Activated CD8-positive, alpha-beta memory T cell treated with anti-CD3 and anti-CD28 coated beads, Interleukin-2, amount 50 U/mL, for 1 hour (primary cell): ENCODE measurements around the gene PSD2.
"Not testable (repeated sequence)": the region's sequence is repeated elsewhere in the genome, so short reads cannot be mapped to it uniquely, and the experiment has no call there.

ENCODE experiments used
- DNase-seq: peaks from one replicate; pipeline ENCODE4 v3.0.0-alpha.2; 2020; ENCODE audit errors: extremely low read depth

PSD2 gene

DNA sequence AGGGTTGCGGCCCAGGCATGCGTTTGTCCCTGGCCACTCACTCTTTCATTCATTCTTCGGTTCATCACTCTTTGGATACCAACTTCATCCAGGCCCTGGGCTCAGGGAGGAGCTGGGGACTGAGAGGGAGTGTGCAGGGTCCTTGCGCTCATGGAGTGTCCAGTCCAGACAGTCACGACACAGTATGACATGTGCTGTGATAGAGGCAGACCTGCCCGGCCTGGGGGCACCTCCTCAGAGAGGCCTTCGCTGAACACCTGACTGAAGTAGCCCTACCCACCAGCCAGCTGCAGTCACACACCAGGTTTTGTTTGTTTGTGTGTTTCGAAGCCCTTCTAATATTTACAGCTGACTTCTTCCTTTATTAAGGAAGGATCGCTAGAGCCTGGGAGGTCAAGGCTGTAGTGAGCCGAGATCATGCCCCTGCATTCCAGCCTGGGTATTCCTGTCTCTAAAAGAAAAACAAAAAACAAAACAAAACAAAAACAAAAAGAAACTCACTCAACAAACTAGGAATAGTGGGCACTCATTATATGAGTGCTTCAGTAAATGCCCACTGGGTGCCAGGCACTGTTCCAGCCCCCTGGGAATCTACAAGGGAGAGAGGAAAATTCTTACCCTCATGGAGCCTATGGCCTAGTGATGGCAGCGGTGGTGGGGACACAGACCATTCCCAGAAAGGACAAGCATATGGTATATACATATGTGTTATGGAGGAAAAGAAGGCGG is 6.3 kb upstream of the PSD2 start:
- no peak for DNase-seq

DNA sequence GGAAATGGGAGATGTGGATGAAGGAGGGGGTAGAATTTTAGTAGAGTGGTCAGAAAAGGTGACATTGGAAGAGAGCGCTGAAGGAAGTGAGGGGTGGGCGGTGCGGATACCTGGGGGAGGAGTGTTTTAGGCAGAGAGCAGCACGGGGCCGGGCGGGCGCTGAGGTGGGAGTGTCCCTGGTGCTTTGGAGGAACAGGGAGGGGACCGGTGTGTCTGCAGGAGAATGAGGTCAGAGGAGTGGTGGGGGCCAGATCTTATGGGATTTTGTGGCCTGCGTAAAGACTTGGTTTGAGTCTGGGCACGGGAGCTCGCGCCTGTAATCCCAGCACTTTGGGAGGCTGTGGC is 5.8 kb upstream of the PSD2 start:
- no peak for DNase-seq

DNA sequence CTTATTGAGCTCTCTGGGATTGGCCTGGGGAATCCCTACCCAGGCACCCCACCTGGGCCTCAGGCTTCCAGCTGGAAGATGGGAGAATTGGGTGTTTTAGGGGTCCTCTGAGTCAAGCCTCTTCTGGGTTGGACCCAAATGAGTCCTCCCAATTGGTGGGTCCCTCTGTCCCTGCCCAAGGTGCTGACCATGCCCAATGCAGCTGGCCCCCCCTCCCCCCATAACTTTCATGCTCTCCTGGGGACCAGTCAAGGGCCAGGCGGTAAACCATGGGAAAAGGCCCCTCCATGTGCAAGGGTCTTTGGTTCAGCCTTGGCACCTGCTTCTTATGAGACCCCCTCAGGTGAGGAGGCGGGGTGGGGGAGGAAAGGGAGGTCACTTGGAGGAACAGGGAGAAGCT is 3.4 kb upstream of the PSD2 start:
- DNase-seq = no peak

DNA sequence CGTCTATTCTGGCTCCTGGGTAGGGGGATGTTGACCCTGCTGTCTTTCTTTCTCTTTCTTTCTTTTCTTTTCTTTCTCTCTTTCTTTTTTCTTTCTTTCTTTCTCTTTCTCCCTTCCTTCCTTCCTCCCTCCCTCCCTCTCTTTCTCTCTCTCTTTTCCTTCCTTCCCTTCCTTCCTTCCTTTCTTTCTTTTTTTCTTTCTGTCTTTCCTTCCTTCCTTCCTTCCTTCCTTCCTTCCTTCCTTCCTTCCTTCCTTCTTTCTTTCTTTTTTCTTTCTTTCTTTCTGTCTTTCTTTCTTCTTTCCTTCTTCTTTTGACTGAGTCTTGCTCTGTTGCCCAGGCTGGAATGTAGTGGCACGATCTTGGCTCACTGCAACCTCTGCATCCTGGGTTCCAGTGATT is 3.0 kb upstream of the PSD2 start:
- DNase-seq = not testable (repeated sequence)

DNA sequence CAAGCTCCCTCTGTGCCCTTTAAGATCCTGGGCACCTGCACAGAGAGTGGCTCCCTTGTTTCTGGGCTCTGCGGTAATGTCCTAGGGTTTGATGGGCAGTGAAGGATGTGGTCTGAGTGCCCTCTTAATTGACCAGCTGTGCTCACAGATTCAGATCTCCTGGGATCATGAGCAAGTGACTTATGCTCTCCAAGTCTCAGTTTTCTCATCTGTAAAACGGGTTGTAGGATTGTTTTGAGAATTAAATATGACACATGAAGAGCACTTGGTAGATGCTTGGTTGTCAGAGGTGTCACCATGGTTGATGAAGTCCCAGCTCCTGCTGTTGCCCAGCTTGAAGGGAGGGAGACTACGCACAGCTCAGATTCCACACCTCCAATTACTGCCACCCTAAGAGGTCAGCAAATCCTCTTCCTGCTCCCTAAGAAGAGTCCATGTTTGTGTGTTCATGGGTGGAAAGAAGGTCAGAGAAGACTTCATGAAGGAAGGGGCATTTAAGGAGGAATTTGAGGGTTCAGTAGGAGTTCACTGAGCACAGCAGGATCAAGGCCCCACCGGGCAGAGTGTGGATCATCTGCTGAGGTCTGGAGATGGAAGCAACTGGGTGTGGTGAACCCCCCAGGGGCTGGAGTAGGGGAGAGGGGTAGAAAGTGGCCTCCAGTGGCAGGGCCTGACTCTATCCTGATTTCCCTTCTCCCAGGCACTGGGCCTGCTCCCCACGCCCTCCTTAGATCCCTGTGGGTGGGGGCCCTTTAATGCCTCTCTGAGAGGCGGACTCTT is 1.4 kb upstream of the PSD2 start:
- DNase-seq = no peak

DNA sequence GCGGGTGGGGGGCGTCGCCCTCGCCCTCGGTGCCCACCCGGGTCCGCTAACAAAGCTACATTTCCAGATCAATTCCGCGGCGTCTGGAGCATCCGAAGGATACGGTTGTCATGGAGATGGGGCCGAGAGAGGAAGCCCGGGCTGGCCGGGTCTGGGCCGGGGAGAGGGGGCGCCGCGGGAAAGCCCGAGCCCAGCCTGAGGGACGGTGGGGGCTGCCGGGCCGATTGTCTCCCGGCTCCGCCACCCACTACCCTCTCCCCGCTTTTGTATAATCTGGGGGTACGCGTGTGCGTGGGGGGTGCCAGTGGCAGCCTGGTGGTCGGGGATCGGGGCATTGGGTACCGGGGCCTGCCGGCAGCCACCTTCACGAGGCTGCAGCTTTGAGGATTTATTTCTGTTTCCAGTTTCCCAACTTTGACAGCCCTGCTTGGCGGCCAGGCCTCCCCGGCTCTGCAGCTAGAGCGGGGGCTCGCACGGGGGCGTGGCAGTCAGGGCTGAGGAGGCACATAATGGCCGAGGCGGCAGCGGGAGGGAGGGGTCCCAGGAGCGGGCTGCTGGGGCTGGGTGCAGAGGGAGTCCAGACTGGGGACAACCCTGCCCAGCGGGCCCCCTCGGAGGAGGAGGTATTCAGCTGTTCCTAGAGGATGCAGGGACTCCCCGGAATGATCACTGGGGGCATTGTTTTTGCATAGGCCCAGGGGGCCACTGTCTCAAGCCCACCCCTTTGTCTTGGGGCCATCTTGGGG is 626 bp downstream of the PSD2 start:
- DNase-seq = no peak

DNA sequence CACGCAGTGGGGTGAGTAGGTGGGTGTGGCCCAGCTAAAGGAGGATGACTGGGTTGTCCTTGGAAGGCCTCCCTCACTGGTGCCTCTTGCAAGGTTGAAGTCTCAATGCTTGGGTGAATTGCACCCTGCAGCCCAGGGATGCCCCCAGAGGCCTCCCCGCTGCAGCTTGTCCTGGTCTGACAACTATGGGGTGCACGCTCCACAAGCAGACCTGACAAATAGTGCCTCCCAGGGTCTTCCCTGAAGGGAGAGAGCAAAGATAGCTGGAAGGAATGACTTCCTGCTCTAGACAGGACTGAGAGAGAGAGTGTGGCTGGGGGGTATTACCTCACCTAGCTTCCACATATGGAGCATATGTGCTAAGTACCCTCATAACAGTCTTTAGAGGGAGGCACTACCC is 1.7 kb downstream of the PSD2 start:
- no peak for DNase-seq

DNA sequence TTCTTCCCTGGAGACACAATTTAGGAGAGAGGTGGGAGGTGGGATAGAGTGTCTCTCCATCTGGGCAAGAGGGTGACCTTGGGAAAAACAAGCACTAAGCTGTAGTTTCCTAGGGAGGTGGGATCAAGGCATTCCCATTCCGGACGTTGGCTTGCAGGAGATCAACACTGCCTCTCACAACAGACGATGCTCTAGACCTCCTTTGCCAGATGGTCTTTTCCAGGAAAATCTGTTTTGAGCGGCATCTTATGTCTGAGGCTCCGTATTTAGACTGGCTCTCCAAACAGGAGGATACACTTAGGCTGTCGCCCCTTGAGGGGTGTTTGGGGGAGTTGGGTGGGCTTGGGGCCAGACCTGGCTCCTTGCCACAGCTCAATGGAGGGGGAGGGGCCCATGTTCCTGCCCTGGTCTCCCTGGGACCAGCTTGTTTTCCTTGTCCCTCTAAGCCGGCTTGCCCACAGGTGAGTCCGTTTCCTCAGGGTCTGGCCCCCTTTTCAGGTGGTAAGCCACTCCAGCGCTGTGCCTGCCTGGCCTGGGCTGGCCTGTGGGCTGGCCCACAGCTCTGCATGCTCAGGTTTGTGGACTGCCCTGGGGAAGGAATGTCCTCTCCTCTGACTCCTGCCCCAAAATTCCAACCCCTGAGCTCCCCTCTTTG is 2.4 kb downstream of the PSD2 start:
- no peak for DNase-seq

DNA sequence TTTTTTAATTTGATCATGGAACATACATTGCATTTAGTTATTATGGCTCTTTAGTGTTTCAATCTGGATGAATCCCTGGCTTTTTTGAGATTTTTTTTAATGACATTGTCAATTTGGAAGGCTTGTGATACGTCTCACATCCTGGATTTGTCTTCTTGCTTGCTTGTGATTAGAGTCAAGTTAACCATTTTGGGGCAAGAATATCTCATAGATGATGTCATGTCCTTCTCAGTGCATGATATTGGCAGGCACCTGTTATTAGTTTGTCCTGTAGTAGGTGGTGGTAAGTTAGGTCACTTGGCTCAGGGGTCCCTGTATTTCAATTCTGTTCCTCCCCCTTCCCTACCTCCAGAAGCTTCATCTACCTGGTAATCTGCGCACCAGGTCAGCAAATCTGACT is 3.3 kb downstream of the PSD2 start:
- DNase-seq = no peak

DNA sequence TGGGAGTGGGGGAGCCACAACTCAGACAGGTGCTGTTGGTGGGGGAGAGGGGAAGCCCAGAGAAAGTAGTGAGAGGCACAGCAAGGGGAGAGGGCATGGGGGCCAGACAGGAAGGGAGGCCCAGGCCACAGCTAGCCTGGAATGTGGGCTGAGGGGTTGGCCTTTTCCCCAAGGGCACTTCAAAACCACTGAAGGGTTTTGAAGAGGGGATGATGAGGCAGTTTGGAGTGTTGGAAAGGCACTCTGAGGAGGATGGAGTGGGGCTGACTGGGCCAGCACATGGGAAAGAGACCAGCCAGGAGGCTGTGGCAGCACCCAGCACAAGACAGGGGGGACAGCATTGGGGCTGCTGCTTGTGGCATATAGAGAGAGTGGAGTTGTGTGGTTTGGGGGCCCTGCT is 3.8 kb downstream of the PSD2 start:
- no peak for DNase-seq

DNA sequence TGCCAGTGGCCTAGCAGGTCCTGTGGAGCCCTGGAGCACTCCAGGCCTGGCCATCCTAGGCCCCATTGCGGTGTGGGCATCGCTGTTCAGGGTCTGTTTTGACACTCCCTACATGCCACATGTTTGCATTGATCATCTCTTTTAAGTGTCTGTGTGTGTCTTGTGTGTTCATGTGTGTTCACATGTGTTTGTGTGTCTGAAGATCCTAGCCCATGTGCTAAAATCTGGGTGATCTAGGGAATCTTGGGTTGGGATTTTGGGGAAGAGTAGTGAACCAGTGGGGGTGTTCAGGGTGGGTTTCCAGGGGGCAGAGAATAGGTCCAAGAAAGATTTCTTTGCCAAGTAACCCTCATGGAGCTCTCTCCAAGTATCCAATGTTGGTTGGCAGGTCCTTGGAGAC is 8.4 kb downstream of the PSD2 start:
- DNase-seq = no peak

DNA sequence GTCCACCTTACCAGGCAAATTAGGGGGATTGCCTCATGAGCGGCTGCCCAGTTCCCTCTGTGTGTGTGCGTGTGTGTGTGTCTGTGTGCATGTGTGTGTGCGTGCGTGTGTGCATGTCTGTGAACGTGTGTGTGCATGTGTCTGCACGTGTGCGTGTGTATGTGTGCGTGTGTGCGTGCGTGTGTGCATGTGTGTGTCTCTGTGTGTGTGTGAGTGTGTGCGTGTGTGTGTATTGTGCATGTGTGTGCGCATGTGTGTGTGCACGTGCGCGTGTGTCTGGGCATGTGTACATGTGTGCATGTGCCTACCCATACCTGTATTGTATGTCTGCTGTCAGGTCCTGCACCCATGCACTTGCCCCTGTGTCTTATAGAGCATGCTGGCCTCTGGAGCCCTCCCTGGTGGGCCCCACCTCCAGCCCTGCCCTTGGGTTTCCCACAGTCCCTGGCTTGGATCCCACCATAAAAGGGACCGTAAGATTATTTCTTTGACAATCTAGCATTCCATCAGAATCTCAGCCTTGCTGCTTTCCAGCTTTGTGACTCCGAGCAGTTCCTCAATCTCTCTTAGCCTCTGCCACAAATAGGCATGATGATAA is 9.3 kb downstream of the PSD2 start:
- DNase-seq = no peak

DNA sequence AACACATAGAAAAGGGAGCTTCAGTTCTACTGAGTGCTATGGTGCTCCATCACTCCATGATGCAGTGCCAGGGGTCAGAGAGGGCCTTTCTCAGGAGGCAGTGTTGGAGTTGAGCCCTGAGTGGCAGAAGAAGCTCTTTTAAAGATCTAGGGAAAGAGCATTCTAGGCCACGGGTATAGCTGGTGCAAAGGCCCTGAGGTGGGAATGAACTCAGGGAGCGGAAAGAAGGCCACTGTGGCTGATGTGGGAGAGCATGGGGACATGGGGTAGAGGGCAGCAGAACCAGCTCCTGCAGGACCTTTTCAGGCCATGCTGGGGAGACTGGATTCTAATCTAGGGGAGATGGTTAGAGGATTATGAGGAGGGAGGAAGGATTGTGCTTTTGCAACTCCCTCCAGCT is 9.9 kb downstream of the PSD2 start:
- no peak for DNase-seq

DNA sequence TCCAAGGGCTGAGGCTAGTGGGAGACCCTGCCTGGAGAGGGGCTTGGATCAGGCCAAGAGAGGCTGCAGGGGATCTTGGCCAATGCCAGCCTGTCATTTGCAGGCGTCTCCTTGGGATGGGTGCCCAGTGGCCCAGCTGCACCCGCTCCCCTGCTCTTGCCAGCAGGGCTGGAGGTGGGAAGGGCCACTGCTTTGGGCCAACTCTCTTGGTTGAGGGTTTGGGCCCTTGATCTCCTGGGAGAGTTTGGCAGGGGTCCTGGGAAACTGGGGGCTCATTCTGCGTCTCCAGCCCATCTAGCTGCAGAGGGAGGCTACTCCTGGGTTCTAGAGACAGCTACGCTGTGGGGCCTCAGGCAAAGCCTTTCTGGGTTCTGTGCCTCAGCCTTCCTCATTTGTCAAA is 10.5 kb downstream of the PSD2 start:
- DNase-seq = no peak

DNA sequence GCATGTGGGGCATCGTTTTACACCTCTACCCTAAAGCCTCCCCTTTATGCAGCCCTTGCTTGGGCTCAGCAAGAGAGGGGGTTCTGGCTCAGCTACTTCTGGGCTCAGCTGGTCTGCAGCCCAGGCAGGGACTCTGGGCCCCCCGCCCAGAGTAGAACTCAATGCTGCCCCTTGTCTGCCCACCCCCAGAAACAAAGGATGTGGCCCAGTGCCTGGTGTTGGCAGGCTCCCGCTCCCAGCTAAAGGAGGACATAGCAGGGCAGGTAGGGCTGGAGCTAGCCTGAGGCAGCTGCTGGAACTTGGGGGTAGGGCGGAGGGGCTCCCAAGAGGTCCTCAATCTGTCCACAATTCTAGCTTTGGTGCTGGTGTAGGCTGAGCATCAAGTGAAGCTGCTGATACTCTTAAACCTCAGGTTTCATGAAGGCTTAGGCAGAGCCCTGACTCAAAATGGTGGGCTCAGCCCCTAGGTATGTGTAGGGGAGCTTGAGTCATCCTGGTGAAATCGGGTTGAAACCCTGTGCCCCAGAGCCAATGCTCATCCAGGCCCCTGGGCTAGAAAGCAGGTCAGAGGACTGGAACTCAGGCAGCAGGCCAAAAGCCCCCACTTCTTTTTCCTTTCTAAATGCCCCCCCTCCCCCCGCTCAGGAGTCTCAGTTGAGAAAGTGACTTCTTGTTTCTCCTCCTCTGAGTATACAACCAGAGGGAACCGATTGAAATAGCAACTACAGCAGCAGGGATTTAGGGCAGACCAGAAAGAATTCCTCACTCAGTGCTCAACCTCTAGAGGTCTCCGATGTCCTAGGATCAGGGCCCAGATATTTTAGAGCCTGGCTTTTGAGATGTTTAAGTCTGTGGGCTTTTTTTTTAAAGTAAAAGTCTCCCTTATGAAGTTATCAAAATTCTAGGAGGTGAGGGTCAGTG is 11.4 kb downstream of the PSD2 start:
- DNase-seq = no peak

DNA sequence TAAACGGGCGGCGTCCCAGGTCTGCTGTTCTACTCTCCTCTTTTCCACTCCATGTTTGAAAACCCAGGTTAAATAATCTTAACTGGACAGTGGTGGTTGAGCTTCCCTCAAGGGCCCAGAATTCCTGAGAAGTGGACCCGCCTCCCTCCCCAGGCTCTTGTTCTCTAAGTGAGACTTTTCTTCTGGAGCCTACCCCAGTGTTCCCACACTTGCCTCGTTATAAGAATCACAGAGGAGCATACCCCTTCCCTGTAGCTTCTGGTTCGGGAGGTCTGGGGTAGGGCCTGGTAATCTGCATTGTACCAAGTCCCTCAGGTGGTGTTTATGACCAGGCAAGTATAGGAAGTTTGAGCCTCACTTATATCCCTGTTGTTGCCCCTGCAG is 12.0 kb downstream of the PSD2 start:
- DNase-seq = no peak

DNA sequence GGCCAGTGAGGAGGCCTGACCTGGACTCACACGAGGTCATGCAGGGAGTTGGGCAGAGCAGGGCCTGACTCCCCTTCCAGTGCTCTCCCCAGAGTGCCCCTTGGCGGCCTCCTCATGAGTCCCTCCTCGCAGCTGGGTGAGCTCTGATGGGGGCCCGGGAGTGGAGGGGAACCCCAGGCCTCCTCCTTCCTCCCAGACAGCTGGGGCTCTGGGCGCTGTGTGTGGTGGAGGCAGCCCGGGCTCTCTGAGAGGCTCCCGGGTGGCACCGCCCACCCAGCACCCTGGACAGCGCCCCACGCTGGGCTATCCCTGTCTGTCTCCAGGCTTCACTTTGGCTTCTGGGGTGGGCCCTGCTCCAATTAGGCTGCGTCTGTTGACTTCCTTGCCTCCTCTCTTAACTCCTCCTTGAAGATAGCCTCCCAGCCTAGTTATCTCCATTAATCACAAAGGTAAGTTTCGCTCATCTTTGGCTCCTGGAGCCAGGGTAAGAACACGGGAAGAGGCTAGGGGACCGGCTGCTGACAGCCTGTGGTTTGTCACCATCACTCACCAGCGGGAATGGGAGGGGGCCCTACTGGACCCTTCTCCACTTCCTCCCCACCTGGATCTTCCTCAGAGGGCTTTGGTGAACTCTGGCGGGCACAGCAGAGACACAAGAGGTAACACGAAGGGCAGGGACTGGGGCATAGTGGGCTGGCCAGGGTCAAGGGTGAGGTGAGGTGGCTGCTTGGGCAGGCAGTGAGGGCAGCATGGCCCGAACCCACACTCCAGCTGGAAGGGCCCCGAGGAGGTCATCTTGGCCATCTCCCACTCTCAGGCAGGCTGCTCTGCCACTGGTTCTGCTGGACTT is 13.1 kb downstream of the PSD2 start:
- DNase-seq = no peak

DNA sequence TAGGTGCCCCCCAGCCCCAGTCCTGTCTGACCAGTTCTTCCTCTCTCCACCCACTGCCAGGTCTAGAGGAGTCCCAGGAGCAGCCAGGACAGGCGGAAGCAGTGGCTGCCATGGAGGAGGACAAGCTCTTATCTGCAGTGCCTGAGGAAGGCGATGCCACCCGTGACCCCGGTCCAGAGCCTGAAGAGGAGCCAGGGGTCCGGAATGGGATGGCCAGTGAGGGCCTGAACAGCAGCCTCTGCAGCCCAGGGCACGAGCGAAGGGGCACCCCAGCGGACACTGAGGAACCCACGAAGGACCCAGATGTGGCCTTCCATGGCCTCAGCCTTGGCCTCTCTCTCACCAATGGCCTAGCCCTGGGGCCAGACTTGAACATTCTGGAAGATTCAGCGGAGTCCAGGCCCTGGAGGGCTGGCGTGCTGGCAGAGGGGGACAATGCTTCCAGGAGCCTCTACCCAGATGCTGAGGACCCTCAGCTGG is 13.8 kb downstream of the PSD2 start:
- no peak for DNase-seq

DNA sequence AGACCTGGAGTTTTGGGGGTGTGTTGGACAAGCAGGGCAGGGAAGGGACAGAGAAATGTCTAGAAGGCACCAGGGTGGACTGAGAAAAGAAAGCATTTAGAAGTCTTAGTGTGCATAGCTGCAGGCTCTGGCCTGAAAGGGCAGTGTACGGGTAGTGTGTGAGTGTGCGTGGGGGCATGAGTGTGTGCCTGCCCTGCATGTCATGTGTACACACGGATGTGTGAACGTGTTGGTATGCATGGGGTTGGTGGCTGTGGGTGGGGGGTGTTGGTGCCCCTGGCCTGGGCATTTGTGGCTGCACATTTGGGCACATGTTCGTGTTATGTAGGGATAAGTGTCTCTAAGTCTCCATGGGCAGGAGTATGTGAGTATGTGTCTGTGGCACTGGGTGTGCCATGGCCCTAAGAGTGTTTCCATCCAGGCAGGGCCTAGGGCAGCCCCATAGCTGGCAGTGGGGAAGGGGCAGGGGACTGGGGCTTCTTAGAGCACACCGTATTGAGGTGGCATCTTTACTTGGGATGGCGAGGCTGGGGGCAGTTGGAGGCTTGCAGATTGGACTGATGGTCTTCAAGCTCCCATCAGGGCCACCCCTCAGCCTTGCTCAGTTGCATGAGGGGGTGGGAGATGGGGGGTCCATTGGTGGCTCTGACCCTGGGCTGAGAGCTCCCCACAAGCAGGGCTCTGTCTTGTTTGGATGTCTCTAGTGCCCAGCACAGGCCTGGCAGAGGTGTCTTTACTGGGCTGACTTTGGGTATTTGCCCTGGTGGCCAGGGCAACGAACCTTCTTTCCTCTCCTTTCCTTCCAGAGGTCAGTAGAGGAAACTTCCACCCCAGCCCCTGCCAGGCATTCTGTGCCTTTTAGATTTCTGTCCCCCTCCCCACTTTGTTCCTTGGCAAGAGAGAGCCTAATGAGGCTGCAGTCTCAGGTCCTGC is 15.0 kb downstream of the PSD2 start:
- DNase-seq = no peak
